22Rv1 (cell line): ENCODE data around the gene EPHB1.

Experiments
- CTCF ChIP-seq: fragments of 450-650 bp; IDR thresholded peaks from 2 replicates; pipeline ENCODE4 v1.5.1; 2017; ENCODE audit warnings: mild to moderate bottlenecking
- ZFX ChIP-seq: fragments of 450-650 bp; IDR thresholded peaks from 2 replicates; pipeline ENCODE4 v1.6.1; 2017; ENCODE audit warnings: antibody characterized with exemption, borderline replicate concordance

GRCh38 chr3:135069406-135069805 lies 274.3 kb downstream of the EPHB1 start:
- TF ChIP-seq CTCF, result no peak
- no peak for TF ChIP-seq ZFX
